ENCODE measurements around the gene COQ8B. TPM values are rescaled to one million over a fixed set of nuclear protein-coding genes. Genes with fewer than 3 reads are reported as not detected.

The COQ8B gene
- total RNA-seq, 1 donor from 2014 or later, result 33.3 TPM

GRCh38 chr19:40758491-40758890 lies 41.8 kb upstream of the COQ8B start:
- no peak overlapping the region for H3K4me3 ChIP-seq
- peaks cover 67 to 73% of the 10 kb centered on the region in 2 donors for H3K36me3 ChIP-seq
- H3K4me1 ChIP-seq, result peaks cover 4 to 23% of the 10 kb centered on the region in 2 donors
- intact Hi-C loops (cut with DNase I), result no loop called here
- H3K27ac ChIP-seq, result no peak overlapping the region
- DNase-seq (ENCODE audit: low spot score in 2 of 2), result no peak
- TF ChIP-seq CTCF (IDR thresholded peaks at IDR 0.05), result no peak
- no peaks in the 10 kb centered on the region for H3K9me3 ChIP-seq
- no peaks in the 10 kb centered on the region for H3K27me3 ChIP-seq

DNA sequence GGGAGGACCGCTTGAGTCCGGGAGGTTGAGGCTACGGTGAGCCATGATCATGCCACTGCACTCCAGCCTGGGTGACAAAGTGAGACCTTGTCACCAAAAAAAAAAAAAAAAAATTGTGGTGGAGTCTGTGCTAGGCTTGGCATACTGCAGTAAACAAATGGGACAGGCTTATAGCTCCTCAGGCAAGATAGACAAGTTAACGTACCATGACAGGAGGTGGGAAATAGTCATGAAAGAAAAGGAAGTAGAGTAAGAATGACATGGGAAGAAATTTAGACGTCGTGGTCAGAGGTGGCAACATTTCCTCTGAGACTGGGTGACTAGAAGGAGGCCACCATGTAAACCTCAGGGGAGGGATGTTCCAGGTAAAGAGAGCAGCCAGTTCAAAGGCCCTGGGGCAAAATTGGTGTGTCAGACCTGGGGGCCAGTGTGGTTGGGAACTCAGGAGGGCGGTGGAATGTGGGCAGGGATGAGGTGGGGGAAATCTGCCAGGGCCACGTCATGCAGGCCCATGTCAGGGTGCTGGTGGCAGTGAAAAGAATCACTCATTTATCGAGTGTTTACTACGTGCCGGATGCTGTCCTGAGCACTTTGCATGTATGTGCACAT lies 39.9 kb upstream of the COQ8B start:
- Histone ChIP-seq H3K27ac (no peak overlapping the region), H3K36me3 (peaks cover 49 to 54% of the 10 kb centered on the region in 2 donors), H3K9me3 (no peaks in the 10 kb centered on the region), H3K27me3 (no peaks in the 10 kb centered on the region), H3K4me3 (no peak overlapping the region), H3K4me1 (peaks cover 9 to 35% of the 10 kb centered on the region in 2 donors)
- DNase-seq (ENCODE audit: low spot score in 2 of 2), result no peak
- intact Hi-C loops (cut with DNase I), result no loop called here
- no peak for TF ChIP-seq CTCF (IDR thresholded peaks at IDR 0.05)

DNA sequence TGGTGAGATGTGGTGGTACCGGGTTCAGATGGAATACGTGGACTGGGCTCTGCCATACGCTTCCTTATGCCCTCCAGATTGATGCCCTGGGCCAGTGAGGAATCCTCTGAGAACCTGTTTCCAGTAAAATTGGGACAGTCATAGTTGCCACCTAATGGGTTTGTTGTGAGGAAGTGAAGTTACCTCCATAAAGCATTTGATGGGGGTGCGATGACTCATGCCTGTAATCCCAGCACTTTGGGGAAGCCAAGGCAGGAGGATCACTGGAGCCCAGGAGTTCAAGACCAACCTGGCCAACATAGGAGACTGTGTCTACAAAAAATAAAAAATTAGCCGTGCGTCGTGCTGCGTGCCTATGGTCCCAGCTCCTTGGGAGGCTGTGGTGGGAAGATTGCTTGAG lies 39.1 kb upstream of the COQ8B start:
- DNase-seq (ENCODE audit: low spot score in 2 of 2), result no peak
- Histone ChIP-seq H3K4me3 (no peak overlapping the region), H3K36me3 (peaks cover 40 to 47% of the 10 kb centered on the region in 2 donors), H3K27me3 (no peaks in the 10 kb centered on the region), H3K4me1 (peaks cover 9 to 35% of the 10 kb centered on the region in 2 donors), H3K27ac (no peak overlapping the region), H3K9me3 (no peaks in the 10 kb centered on the region)
- TF ChIP-seq CTCF (IDR thresholded peaks at IDR 0.05), result no peak
- intact Hi-C loops (cut with DNase I), result no loop called here

DNA sequence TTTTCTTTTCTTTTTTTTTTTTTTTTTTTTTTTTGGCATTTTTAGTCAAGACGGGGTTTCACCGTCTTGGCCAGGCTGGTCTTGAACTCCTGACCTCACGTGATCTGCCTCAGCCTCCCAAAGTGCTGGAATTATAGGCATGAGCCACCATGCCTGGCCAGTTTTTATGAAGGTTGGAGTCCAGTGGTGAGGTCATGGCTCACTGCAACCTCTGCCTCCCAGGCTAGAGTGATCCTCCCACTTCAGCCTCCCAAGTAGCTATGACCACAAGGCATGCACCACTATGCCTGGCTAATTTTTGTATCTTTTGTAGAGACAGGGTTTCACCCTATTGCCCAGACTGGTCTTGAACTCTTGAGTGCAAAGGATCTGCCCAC lies 38.5 kb upstream of the COQ8B start:
- peaks cover 9 to 35% of the 10 kb centered on the region in 2 donors for H3K4me1 ChIP-seq
- no peak overlapping the region for H3K27ac ChIP-seq
- no peak overlapping the region for H3K4me3 ChIP-seq
- TF ChIP-seq CTCF (IDR thresholded peaks at IDR 0.05), result no peak
- peaks cover 35 to 41% of the 10 kb centered on the region in 2 donors for H3K36me3 ChIP-seq
- no peaks in the 10 kb centered on the region for H3K27me3 ChIP-seq
- H3K9me3 ChIP-seq, result no peaks in the 10 kb centered on the region
- intact Hi-C loops (cut with DNase I), result no loop called here
- no peak for DNase-seq (ENCODE audit: low spot score in 2 of 2)

- no peak for DNase-seq (ENCODE audit: low spot score in 2 of 2)
- no peak for TF ChIP-seq CTCF (IDR thresholded peaks at IDR 0.05)
- intact Hi-C loops (cut with DNase I), result no loop called here
- H3K4me3 ChIP-seq, result no peak overlapping the region
- H3K36me3 ChIP-seq, result peaks cover 30 to 36% of the 10 kb centered on the region in 2 donors
- H3K9me3 ChIP-seq, result no peaks in the 10 kb centered on the region
- H3K4me1 ChIP-seq, result peaks cover 9 to 38% of the 10 kb centered on the region in 2 donors
- H3K27me3 ChIP-seq, result no peaks in the 10 kb centered on the region
- no peak overlapping the region for H3K27ac ChIP-seq
Observed at GRCh38 chr19:40754611-40755247, 38.0 kb upstream of the COQ8B start.
